D341Med (cell line): ENCODE results near the gene ZCCHC12.

Source experiments
- DNase-seq: peaks from one replicate; pipeline ENCODE4 v3.0.0; 2012; ENCODE audit warnings: low spot score

Gene ZCCHC12

GRCh38 chrX:118867251-118867650 is 43.6 kb downstream of the ZCCHC12 start:
- no peak for DNase-seq

GRCh38 chrX:118872102-118872566 is 48.5 kb downstream of the ZCCHC12 start:
- no peak for DNase-seq
